Kidney epithelial cell (primary cell): ENCODE measurements around the gene CAMTA1. TPM values are rescaled to one million over a fixed set of nuclear protein-coding genes. Genes with fewer than 3 reads are reported as not detected.

Experiments used
- DNase-seq: peaks from one replicate; pipeline ENCODE4 v3.0.0-alpha.2; 2010; ENCODE audit warnings: low read depth
- H3K27me3 ChIP-seq: 2 replicates; pipeline ENCODE4 v1.6.0; 2011; ENCODE audit warnings: low read length; ENCODE audit not compliant: control insufficient read depth, insufficient read depth
- H3K36me3 ChIP-seq: 2 replicates; pipeline ENCODE4 v1.5.1; 2011; ENCODE audit warnings: low read length; ENCODE audit not compliant: control insufficient read depth, insufficient read depth
- H3K4me3 ChIP-seq: 2 replicates; pipeline ENCODE4 v1.5.1; 2011; ENCODE audit warnings: low read depth, mild to moderate bottlenecking, control low read depth, low read length
- total RNA-seq: library from RNA; depleted of rRNA; stranded (reverse); fragments of >200 nt; gene quantifications from 2 replicates; pipeline ENCODE4 v1.2.3, GENCODE V29; 2015
- TF ChIP-seq, protein P1 (sequence below): IDR thresholded peaks from 2 replicates; pipeline ENCODE4 v1.5.1; 2011; ENCODE audit warnings: mild to moderate bottlenecking, moderate library complexity, low read length, control low read depth, inconsistent platforms; ENCODE audit not compliant: insufficient read depth, poor library complexity, severe bottlenecking

CAMTA1 gene
- total RNA-seq, 1 donor from 2014 or later = 76.5 TPM

DNA sequence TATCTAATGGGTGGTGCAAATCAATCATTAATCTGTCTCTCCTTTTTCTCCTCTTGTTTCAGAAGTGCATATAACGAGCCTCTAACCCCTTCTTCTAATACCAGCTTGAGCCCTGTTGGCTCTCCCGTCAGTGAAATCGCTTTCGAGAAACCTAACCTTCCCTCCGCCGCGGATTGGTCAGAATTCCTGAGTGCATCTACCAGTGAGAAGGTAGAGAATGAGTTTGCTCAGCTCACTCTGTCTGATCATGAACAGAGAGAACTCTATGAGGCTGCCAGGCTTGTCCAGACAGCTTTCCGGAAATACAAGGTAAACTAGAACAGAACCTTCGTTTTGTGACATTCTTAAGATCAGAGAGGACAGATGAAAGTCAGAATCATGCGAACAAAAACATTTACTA lies 960.5 kb downstream of the CAMTA1 start:
- DNase-seq = no peak
- Histone ChIP-seq H3K36me3 (no peaks in the 10 kb centered on the region), H3K4me3 (no peak overlapping the region), H3K27me3 (no peaks in the 10 kb centered on the region)
- TF ChIP-seq, protein P1, sequence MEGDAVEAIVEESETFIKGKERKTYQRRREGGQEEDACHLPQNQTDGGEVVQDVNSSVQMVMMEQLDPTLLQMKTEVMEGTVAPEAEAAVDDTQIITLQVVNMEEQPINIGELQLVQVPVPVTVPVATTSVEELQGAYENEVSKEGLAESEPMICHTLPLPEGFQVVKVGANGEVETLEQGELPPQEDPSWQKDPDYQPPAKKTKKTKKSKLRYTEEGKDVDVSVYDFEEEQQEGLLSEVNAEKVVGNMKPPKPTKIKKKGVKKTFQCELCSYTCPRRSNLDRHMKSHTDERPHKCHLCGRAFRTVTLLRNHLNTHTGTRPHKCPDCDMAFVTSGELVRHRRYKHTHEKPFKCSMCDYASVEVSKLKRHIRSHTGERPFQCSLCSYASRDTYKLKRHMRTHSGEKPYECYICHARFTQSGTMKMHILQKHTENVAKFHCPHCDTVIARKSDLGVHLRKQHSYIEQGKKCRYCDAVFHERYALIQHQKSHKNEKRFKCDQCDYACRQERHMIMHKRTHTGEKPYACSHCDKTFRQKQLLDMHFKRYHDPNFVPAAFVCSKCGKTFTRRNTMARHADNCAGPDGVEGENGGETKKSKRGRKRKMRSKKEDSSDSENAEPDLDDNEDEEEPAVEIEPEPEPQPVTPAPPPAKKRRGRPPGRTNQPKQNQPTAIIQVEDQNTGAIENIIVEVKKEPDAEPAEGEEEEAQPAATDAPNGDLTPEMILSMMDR = no peak

DNA sequence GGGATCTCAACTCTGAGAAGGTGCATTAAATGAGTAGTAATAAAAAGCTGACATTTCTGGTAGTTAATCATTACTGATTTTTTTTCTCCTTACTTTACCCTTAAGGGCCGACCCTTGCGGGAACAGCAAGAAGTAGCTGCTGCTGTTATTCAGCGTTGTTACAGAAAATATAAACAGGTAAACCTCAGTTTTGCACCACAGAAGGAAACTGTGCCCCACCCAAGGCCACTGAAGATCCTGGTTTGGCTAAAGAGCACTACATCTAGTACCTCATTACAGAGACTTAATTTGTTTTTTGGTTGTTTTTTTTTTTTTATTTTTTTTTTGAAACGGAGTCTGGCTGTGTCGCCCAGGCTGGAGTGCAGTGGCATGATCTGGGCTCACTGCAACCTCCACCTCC lies 962.4 kb downstream of the CAMTA1 start:
- TF ChIP-seq, protein P1 = no peak
- no peak for DNase-seq
- Histone ChIP-seq H3K36me3 (no peaks in the 10 kb centered on the region), H3K27me3 (no peaks in the 10 kb centered on the region), H3K4me3 (no peak overlapping the region)

DNA sequence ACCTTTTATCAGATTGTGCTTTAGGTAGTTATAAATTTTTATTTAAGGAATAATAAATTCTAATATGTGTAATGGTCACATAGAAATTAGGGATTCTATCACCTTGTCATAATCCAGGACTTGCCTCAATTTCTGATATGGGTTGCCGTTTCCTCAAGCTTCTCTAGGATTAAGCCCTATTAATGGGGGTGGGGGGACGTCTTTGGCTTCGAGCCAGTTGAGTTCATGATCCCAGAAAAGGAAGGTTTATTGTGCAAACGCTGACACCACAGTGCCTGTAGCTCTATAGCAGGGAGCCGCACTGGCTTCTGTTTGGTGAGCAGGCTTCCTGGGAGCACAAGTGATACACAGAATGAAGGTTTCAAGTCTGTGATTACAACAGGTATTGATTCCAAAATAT lies 963.9 kb downstream of the CAMTA1 start:
- no peak for DNase-seq
- TF ChIP-seq, protein P1 = no peak
- Histone ChIP-seq H3K36me3 (no peaks in the 10 kb centered on the region), H3K4me3 (no peak overlapping the region), H3K27me3 (no peaks in the 10 kb centered on the region)

DNA sequence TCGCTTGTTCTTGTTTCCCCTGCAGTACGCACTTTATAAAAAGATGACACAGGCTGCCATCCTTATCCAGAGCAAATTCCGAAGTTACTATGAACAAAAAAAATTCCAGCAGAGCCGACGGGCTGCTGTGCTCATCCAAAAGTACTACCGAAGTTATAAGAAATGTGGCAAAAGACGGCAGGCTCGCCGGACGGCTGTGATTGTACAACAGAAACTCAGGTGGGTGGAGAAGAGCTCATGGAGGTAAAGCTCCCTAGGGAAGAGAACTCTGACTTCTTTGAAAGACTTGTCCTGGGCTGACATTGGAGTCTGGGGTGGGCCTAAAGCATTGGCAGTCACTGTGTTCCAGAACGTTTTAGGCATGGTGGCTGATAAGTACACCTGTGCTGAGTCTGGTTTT lies 965.9 kb downstream of the CAMTA1 start:
- no peaks in the 10 kb centered on the region for H3K36me3 ChIP-seq
- TF ChIP-seq, protein P1 = no peak
- no peak for DNase-seq
- H3K4me3 ChIP-seq = no peak overlapping the region
- no peaks in the 10 kb centered on the region for H3K27me3 ChIP-seq

DNA sequence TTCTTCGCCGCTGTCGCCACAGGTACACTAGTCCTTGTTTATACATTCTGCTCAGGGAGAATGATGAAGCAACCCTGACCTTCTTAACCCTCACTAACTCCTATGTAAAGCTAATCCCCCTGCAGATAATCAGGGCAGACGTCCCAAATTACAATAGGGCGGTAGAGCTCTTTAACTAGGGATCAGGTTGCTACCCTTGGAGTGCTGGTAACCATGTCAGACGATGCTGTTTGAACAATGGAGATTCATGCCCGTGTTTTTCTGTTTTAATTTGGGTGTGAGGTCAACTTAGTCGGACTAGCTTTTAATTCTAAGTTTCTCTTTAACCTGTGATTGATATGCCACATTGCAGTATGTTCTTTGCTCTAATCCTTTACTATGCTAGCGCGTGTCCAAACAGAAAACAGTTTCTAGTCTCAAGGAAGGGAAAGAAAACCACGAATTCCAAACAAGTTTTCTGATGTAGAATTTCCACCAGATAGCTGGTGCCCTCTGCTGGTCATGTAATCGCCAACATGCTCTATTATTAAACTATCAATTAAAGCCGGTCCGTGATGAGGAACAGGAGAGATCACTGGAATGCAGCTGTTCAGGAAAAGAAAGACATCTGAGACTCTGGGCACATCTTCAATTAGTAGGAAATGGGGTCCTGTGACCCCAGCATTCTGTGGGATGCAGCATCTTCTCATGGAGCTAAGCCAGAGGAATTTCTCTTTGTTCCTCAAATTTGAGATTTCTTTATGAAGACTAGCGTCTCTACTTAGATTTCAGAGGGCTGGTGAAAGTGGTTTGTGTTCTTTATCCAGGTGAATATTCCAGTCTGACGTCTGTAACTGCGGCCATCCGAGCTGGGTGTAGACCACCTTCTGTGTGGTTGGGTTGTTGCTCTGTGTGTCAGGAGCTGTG lies 967.5 kb downstream of the CAMTA1 start:
- no peak overlapping the region for H3K4me3 ChIP-seq
- TF ChIP-seq, protein P1 = peak; percentile 70

DNA sequence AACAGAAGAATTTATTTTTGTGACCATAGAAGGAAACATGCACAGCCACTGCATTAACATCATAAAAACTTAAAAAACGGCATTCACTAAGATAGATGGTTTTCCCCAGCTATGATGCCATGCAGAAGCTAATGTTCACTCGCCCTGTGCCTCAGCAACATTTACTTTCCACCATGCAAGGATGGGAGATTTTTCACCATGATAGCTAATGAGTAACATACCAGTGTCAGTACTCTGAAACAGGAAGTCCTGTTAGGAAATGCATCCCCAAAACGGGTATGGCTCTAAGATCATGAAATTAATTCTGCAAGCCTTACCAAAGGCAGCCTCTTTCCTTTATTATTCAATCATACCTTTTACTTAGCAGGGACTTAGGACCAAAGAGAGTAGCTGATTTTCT lies 968.4 kb downstream of the CAMTA1 start:
- Histone ChIP-seq H3K4me3 (no peak overlapping the region), H3K36me3 (no peaks in the 10 kb centered on the region), H3K27me3 (no peaks in the 10 kb centered on the region)
- TF ChIP-seq, protein P1 = no peak
- no peak for DNase-seq

More for the DNA sequence above, 967.5 kb downstream of the CAMTA1 start:
- no peak for DNase-seq
- H3K27me3 ChIP-seq = no peaks in the 10 kb centered on the region
- H3K36me3 ChIP-seq = no peaks in the 10 kb centered on the region
